Endodermal cell (in vitro differentiated cells): Measurements from ENCODE around the gene INAFM1. TPM values are rescaled to one million over a fixed set of nuclear protein-coding genes. Genes with fewer than 3 reads are reported as not detected.

Experiments
- DNase-seq: peaks from one replicate; pipeline ENCODE4 v3.0.0-alpha.2; 2017
- H3K27ac ChIP-seq: 2 replicates; pipeline ENCODE4 v1.5.1; 2013; ENCODE audit warnings: mild to moderate bottlenecking, low read depth, low read length, moderate library complexity
- H3K27me3 ChIP-seq: 2 replicates; pipeline ENCODE4 v1.6.1; 2013; ENCODE audit warnings: mild to moderate bottlenecking, low read length, moderate library complexity; ENCODE audit not compliant: insufficient read depth, control insufficient read depth, poor library complexity, severe bottlenecking
- H3K36me3 ChIP-seq: 2 replicates; pipeline ENCODE4 v1.7.0; 2013; ENCODE audit warnings: mild to moderate bottlenecking, low read length, moderate library complexity; ENCODE audit not compliant: control insufficient read depth, insufficient read depth
- H3K4me1 ChIP-seq: one replicate; pipeline ENCODE4 v1.7.0; 2013; ENCODE audit warnings: low read length; ENCODE audit not compliant: control insufficient read depth, insufficient read depth
- H3K4me3 ChIP-seq: 2 replicates; pipeline ENCODE4 v1.5.1; 2013; ENCODE audit warnings: mild to moderate bottlenecking, low read length, moderate library complexity
- H3K9ac ChIP-seq: 2 replicates; pipeline ENCODE4 v1.6.1; 2013; ENCODE audit warnings: mild to moderate bottlenecking, low read length, moderate library complexity; ENCODE audit not compliant: poor library complexity, severe bottlenecking; ENCODE audit errors: extremely low read depth
- H3K9me3 ChIP-seq: 2 replicates; pipeline ENCODE4 v1.6.1; 2013; ENCODE audit warnings: mild to moderate bottlenecking, low read length, moderate library complexity; ENCODE audit not compliant: control insufficient read depth
- H3K27ac Mint-ChIP-seq: 2 replicates; pipeline ENCODE4 v1.8.0; 2020; ENCODE audit warnings: mixed read lengths
- H3K27me3 Mint-ChIP-seq: 2 replicates; pipeline ENCODE4 v1.8.0; 2021; ENCODE audit warnings: mild to moderate bottlenecking, mixed read lengths; ENCODE audit not compliant: insufficient read depth
- H3K36me3 Mint-ChIP-seq: 2 replicates; pipeline ENCODE4 v1.8.0; 2020; ENCODE audit warnings: low read depth, mixed read lengths
- H3K4me1 Mint-ChIP-seq: 2 replicates; pipeline ENCODE4 v1.8.0; 2020; ENCODE audit warnings: mixed read lengths
- H3K4me3 Mint-ChIP-seq: 2 replicates; pipeline ENCODE4 v1.8.0; 2020; ENCODE audit warnings: mild to moderate bottlenecking, moderate library complexity, mixed read lengths
- H3K9me3 Mint-ChIP-seq: 2 replicates; pipeline ENCODE4 v1.8.0; 2020; ENCODE audit warnings: mild to moderate bottlenecking, mixed read lengths
- WGBS, 2 experiments: methylation state at CpG; one replicate each; pipeline versions ENCODE4 v1.1.5 to v1.1.7; 2013; ENCODE audit warnings: missing lambda C conversion rate in 2 of 2, mixed read lengths in 1 of 2; ENCODE audit not compliant: insufficient coverage in 1 of 2, insufficient read length in 1 of 2; 5-methylcytosine and 5-hydroxymethylcytosine counted together
- total RNA-seq, 2 donors: library from RNA; stranded (reverse); fragmentation: NEBNext Ultra II Directional in 1 of 2; extraction: Animal tissue kit (Norgen Biotek cat#: 25700) in 1 of 2; gene quantifications; 2 replicates in 1 of 2; 3 replicates in 1 of 2; pipeline ENCODE4 v1.2.1, GENCODE V29; 2021
- TF ChIP-seq, protein P1 (sequence below): fragments of 200-600 bp; sonication (generic); conservative IDR thresholded peaks from 2 replicates; pipeline ENCODE4 v1.5.0; 2021; ENCODE audit warnings: antibody characterized with exemption, mild to moderate bottlenecking

INAFM1 gene
- total RNA-seq, 2 donors from 2014 or later, result 8.7 to 11.5 TPM

- no peak overlapping the region for H3K27ac ChIP-seq
- H3K9me3 ChIP-seq, result no peaks in the 10 kb centered on the region
- no peak overlapping the region for H3K9ac ChIP-seq
- H3K27me3 ChIP-seq, result no peaks in the 10 kb centered on the region
- TF ChIP-seq, protein P1, sequence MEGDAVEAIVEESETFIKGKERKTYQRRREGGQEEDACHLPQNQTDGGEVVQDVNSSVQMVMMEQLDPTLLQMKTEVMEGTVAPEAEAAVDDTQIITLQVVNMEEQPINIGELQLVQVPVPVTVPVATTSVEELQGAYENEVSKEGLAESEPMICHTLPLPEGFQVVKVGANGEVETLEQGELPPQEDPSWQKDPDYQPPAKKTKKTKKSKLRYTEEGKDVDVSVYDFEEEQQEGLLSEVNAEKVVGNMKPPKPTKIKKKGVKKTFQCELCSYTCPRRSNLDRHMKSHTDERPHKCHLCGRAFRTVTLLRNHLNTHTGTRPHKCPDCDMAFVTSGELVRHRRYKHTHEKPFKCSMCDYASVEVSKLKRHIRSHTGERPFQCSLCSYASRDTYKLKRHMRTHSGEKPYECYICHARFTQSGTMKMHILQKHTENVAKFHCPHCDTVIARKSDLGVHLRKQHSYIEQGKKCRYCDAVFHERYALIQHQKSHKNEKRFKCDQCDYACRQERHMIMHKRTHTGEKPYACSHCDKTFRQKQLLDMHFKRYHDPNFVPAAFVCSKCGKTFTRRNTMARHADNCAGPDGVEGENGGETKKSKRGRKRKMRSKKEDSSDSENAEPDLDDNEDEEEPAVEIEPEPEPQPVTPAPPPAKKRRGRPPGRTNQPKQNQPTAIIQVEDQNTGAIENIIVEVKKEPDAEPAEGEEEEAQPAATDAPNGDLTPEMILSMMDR, result no peak
- Mint-ChIP-seq H3K27me3 (peaks cover 12% of the 10 kb centered on the region), H3K9me3 (no peaks in the 10 kb centered on the region), H3K36me3 (peaks cover 35% of the 10 kb centered on the region), H3K4me3 (peak overlapping the region; percentile 80), H3K27ac (peak overlapping the region; percentile 95), H3K4me1 (peaks cover 8% of the 10 kb centered on the region)
- DNase-seq, result peak; percentile 54
- WGBS, 2 experiments, result 81 to 92% methylated on average over 3 to 6 of the region's 6 CpGs
- no peaks in the 10 kb centered on the region for H3K4me1 ChIP-seq
- no peak overlapping the region for H3K4me3 ChIP-seq
- peaks cover 36% of the 10 kb centered on the region for H3K36me3 ChIP-seq
Measured at GRCh38 chr19:47271949-47272348, 2.7 kb upstream of the INAFM1 start.

GRCh38 chr19:47272448-47273312 lies 2.0 kb upstream of the INAFM1 start:
- Histone ChIP-seq H3K27me3 (no peaks in the 10 kb centered on the region), H3K4me3 (peak overlapping the region; percentile 80), H3K9ac (peak overlapping the region; percentile 93), H3K4me1 (no peaks in the 10 kb centered on the region), H3K36me3 (peaks cover 29% of the 10 kb centered on the region), H3K27ac (peak overlapping the region; percentile 98), H3K9me3 (no peaks in the 10 kb centered on the region)
- peaks cover 8% of the 10 kb centered on the region for H3K4me1 Mint-ChIP-seq
- peaks cover 12% of the 10 kb centered on the region for H3K27me3 Mint-ChIP-seq
- peak overlapping the region; percentile 80 for H3K4me3 Mint-ChIP-seq
- no peaks in the 10 kb centered on the region for H3K9me3 Mint-ChIP-seq
- H3K27ac Mint-ChIP-seq, result peak overlapping the region; percentile 95
- TF ChIP-seq, protein P1, result peak; percentile 23
- peaks cover 28% of the 10 kb centered on the region for H3K36me3 Mint-ChIP-seq
- 24 to 71% methylated on average over 15 to 40 of the region's 42 CpGs for WGBS, 2 experiments
- peak; percentile 72 for DNase-seq

GRCh38 chr19:47273313-47274070 lies 1.2 kb upstream of the INAFM1 start:
- peaks cover 12% of the 10 kb centered on the region for H3K27me3 Mint-ChIP-seq
- Histone ChIP-seq H3K27me3 (no peaks in the 10 kb centered on the region), H3K27ac (peak overlapping the region; percentile 98), H3K4me1 (no peaks in the 10 kb centered on the region), H3K9me3 (no peaks in the 10 kb centered on the region), H3K4me3 (peak overlapping the region; percentile 80), H3K9ac (peak overlapping the region; percentile 93), H3K36me3 (peaks cover 23% of the 10 kb centered on the region)
- peaks cover 22% of the 10 kb centered on the region for H3K36me3 Mint-ChIP-seq
- H3K27ac Mint-ChIP-seq, result peak overlapping the region; percentile 98
- peaks cover 8% of the 10 kb centered on the region for H3K4me1 Mint-ChIP-seq
- TF ChIP-seq, protein P1, result no peak
- WGBS, 2 experiments, result 0% methylated on average over 4 to 52 of the region's 54 CpGs
- peak overlapping the region; percentile 80 for H3K4me3 Mint-ChIP-seq
- peak; percentile 98 for DNase-seq
- H3K9me3 Mint-ChIP-seq, result no peaks in the 10 kb centered on the region
